HL-60 (cell line): ENCODE results near the gene MELK.

Source experiments
- DNase-seq, 2 experiments: peaks; one replicate each; pipeline ENCODE4 v3.0.0-alpha.2; 2010 to 2020; ENCODE audit warnings: low read depth in 1 of 2, low spot score in 1 of 2
- H3K27ac ChIP-seq: fragments of 250-450 bp; sonication (Bioruptor Pico); replicated peaks from 2 replicates; pipeline ENCODE4 v1.5.1; 2020; ENCODE audit warnings: mild to moderate bottlenecking, moderate library complexity
- H3K27me3 ChIP-seq: fragments of 250-450 bp; sonication (Bioruptor Pico); 2 replicates; pipeline ENCODE4 v1.5.1; 2021; ENCODE audit warnings: mild to moderate bottlenecking, moderate library complexity; ENCODE audit not compliant: insufficient read depth, poor library complexity, severe bottlenecking
- H3K4me3 ChIP-seq: replicated peaks from 2 replicates; pipeline ENCODE4 v1.5.1; 2011; ENCODE audit warnings: mild to moderate bottlenecking, control low read depth, low read length; ENCODE audit not compliant: insufficient read depth
- CTCF ChIP-seq: IDR thresholded peaks from one replicate; pipeline ENCODE4 v1.5.1; 2011; ENCODE audit warnings: low read length, control low read depth, inconsistent platforms; ENCODE audit not compliant: insufficient read depth
- GABPA ChIP-seq: IDR thresholded peaks from 2 replicates; pipeline ENCODE4 v1.6.1; 2012; ENCODE audit warnings: low read depth
- POLR2AphosphoS5 ChIP-seq: IDR thresholded peaks from 2 replicates; pipeline ENCODE4 v1.6.1; 2012; ENCODE audit warnings: low read depth
- SPI1 ChIP-seq: IDR thresholded peaks from 2 replicates; pipeline ENCODE4 v1.6.1; 2012; ENCODE audit warnings: low read depth, mild to moderate bottlenecking, borderline replicate concordance
- TF ChIP-seq, protein P1 (sequence below): IDR thresholded peaks from 2 replicates; pipeline ENCODE4 v1.6.1; 2012; ENCODE audit warnings: low read depth; ENCODE audit not compliant: insufficient replicate concordance

MELK gene

GRCh38 chr9:36704148-36704547, 131.5 kb downstream of the MELK start:
- no peak for TF ChIP-seq GABPA
- TF ChIP-seq CTCF = no peak
- TF ChIP-seq, protein P1, sequence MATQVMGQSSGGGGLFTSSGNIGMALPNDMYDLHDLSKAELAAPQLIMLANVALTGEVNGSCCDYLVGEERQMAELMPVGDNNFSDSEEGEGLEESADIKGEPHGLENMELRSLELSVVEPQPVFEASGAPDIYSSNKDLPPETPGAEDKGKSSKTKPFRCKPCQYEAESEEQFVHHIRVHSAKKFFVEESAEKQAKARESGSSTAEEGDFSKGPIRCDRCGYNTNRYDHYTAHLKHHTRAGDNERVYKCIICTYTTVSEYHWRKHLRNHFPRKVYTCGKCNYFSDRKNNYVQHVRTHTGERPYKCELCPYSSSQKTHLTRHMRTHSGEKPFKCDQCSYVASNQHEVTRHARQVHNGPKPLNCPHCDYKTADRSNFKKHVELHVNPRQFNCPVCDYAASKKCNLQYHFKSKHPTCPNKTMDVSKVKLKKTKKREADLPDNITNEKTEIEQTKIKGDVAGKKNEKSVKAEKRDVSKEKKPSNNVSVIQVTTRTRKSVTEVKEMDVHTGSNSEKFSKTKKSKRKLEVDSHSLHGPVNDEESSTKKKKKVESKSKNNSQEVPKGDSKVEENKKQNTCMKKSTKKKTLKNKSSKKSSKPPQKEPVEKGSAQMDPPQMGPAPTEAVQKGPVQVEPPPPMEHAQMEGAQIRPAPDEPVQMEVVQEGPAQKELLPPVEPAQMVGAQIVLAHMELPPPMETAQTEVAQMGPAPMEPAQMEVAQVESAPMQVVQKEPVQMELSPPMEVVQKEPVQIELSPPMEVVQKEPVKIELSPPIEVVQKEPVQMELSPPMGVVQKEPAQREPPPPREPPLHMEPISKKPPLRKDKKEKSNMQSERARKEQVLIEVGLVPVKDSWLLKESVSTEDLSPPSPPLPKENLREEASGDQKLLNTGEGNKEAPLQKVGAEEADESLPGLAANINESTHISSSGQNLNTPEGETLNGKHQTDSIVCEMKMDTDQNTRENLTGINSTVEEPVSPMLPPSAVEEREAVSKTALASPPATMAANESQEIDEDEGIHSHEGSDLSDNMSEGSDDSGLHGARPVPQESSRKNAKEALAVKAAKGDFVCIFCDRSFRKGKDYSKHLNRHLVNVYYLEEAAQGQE = no peak
- TF ChIP-seq SPI1 = no peak
- no peak for TF ChIP-seq POLR2AphosphoS5
- Histone ChIP-seq H3K27me3 (no peaks in the 10 kb centered on the region), H3K4me3 (no peak overlapping the region), H3K27ac (no peak overlapping the region)
- no peak for DNase-seq

GRCh38 chr9:36713515-36714490, 141.1 kb downstream of the MELK start:
- H3K27me3 ChIP-seq = no peaks in the 10 kb centered on the region
- no peak for DNase-seq
- H3K4me3 ChIP-seq = no peak overlapping the region
- TF ChIP-seq SPI1 (no peak), CTCF (no peak), GABPA (no peak), POLR2AphosphoS5 (no peak)
- TF ChIP-seq, protein P1 = no peak
- H3K27ac ChIP-seq = no peak overlapping the region

GRCh38 chr9:36716496-36716895, 143.8 kb downstream of the MELK start:
- TF ChIP-seq POLR2AphosphoS5 (no peak), GABPA (no peak), CTCF (no peak), SPI1 (no peak)
- TF ChIP-seq, protein P1 = no peak
- DNase-seq = no peak
- H3K27me3 ChIP-seq = peaks cover 3% of the 10 kb centered on the region
- H3K4me3 ChIP-seq = no peak overlapping the region
- H3K27ac ChIP-seq = no peak overlapping the region
